Measurements from ENCODE around the gene ILDR1.

The ILDR1 gene

GRCh38 chr3:121992601-121993560 is 29.2 kb downstream of the ILDR1 start:
- DNase-seq, result no peak

GRCh38 chr3:121989943-121990342 is 32.1 kb downstream of the ILDR1 start:
- DNase-seq, result peak; percentile 11

GRCh38 chr3:121988146-121988545 is 33.9 kb downstream of the ILDR1 start:
- no peak for DNase-seq

DNA sequence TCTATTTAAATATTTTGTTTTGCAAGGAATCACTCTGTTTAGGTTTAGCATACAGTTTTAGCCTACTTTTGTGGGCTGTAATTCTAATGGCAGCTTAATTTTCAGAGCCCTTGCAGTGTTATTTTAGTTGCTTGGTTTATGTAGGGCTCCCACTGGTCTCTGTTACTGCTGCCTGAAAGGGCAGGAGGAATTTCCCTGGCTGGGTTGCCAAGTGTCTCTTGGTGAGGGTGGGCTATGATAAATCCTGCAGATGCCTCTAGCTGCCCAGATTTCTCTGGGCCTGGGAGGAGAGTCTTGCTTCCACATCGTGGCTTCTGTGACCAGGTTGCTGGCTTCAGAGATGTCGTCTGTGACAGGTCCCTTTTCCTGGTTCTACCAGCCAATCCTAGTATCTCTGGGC is 36.2 kb downstream of the ILDR1 start:
- DNase-seq, result no peak

DNA sequence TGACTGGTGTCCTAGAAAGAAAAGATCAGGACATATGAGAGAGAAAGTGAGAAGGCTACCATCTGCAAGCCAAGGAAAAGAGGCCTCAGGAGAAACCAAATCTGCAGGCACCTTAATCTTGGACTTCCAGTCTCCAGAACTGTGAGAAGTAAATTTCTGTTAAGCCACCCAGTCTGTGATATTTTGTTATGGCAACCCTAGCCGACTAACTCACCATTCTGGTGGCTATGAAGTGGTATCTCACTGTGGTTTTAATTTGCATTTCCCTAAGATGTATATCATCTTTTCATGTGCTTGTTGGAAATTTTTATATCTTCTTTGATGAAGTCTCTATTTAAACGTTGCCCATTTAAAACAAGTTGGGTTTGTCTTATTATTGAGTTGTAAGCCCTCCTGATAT is 40.6 kb downstream of the ILDR1 start:
- no peak for DNase-seq

DNA sequence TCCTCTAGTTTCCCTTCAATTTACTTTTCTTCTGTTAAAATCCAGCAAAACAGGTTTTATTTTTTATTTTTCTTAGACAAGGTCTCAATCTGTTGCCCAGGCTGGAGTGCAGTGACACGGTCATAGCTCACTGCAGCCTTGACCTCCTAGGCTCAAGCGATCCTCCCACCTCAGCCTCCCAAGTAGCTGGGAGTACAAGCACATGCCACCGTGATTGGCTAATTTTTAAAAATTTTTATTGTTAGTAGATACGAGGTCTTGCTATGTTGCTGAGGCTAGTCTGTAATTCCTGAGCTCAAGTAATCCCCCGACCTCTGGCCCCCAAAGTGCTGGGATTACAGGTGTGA is 41.6 kb downstream of the ILDR1 start:
- no peak for DNase-seq

DNA sequence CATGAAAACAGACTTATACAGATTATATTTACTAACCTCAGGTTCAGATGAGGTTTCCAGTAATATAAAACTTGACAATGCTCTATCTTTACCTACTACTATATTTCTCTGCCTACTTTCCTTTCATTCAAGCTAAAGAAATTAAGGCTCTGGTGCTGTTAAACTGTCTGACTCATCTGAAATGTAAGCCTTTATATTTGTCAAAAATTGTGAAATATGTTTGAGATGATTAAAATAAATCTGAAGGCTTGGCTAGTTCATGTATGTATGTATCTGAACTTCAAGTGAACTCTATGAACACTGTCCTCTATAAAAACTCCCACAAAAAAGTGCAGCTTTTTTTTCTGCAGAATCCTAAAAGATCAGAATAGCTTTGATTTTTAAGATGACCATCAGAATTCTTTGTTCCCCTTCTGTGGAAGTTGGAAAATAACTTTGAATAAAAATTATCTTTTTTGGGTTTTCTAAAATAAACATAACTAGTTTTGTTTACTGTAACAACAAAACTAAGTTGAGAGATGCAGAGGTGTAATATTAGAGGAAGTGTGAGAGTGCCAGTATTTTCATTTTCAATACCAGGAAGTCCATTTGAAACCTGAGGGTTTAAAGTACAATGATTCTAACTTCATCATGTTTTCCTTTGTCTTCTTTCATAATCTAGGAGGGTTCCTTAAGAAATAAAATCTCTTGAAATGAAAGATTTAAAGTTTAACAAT is 42.2 kb downstream of the ILDR1 start:
- DNase-seq, result no peak

DNA sequence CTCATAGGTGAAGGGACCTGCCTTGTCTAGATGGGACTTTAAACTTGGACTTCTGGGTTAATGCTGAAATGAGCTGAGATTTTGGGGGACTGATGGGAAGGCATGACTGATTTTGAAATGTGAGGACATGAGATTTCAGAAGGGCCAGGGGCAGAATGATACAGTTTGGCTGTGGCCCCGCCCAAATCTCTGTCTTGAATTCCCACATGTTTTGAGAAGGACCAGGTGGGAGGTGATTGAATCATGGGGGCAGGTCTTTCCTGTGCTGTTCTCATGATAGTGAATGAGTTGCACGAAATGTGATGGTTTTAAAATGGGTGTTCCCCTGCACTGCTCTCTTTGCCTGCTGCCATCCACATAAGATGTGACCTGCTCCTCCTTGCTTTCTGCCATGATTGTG is 42.8 kb downstream of the ILDR1 start:
- DNase-seq, result no peak

GRCh38 chr3:121976727-121977126 is 45.3 kb downstream of the ILDR1 start:
- no peak for DNase-seq

GRCh38 chr3:121975702-121976302 is 46.2 kb downstream of the ILDR1 start:
- no peak for DNase-seq

DNA sequence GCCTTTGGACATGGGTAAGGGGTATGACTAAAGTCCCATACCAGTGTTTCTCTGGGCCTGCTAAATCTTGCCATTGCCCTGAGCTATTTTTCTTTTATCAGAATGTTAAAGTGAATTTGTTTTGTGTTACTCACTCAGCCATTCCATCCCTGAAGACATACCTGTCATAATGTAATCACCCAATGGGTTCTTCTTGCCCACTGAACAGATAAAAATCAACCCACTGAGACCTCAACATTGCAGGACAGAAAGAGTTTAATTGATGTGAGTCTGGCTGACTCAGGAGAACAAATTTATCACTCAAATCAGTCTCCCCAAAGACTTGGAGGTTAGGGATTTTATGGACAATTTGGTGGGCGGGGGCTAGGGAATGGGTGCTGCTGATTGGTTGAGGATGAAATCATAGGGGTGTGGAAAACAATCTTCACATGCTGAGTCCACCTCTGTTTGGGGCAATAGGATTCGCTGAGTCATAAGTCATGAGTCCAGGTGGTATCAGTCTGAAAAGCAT is 47.4 kb downstream of the ILDR1 start:
- no peak for DNase-seq

DNA sequence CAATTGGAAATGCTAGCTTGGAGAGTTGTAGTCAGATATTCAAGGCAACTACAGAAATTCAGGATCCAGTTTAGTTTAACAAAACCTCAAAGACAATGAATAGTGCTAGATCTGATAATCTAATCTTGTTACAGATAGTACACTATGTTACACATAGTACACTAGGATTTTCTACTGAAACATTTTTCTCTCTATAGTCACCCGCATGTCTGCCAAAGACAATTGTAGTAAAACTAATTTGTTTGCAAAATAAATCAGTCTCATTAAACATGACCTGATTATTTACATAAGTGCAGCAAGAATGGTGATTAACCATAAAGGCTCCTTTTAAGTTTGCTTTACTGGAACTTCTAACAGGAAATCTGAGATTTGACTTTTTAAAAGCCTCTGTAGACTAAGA is 52.0 kb downstream of the ILDR1 start:
- peak; percentile 7 for DNase-seq

DNA sequence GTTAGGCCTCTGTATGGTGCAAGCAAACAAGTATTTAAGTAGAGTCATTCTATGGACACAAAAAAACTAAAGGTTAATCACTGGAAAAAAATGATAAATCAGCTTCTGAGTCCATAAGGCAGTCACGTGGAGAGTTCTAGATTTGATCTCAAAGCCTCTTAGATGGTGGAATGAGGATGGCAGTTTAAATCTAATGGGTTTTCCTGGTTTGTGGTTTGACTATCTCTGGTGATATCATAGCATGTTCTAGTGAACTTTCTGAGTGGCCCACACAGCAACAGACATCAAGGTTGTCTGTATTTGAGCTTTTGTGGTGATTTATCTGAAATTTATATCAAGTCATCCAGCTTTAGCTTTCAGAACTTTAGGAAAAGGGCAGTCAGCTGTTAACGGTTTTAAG is 52.4 kb downstream of the ILDR1 start:
- DNase-seq, result peak; percentile 14

- no peak for DNase-seq
These were observed 58.4 kb downstream of the ILDR1 start for GRCh38 chr3:121963608-121964007.

- no peak for DNase-seq
These were observed 59.6 kb downstream of the ILDR1 start for GRCh38 chr3:121962443-121962842.

DNA sequence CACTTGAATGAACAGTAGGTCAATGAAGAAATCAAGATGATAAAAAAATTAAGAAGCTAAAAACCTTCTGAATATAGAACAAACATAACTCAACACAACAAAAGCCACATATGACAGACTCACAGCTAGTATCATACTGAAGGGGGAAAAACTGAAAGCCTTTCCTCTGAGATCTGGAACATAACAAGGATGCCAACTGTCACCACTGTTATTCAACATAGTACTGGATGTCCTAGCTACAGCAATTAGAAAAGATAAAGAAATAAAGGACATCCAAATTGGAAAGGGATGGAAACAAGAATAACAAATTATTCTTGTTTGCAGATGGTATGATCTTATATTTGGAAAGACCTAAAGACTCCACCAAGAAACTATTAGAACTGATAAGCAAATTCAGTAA is 60.8 kb downstream of the ILDR1 start:
- no peak for DNase-seq

- no peak for DNase-seq
These were observed 63.2 kb downstream of the ILDR1 start for GRCh38 chr3:121958801-121959200.

GRCh38 chr3:121957674-121958415 is 64.2 kb downstream of the ILDR1 start:
- DNase-seq, result no peak

DNA sequence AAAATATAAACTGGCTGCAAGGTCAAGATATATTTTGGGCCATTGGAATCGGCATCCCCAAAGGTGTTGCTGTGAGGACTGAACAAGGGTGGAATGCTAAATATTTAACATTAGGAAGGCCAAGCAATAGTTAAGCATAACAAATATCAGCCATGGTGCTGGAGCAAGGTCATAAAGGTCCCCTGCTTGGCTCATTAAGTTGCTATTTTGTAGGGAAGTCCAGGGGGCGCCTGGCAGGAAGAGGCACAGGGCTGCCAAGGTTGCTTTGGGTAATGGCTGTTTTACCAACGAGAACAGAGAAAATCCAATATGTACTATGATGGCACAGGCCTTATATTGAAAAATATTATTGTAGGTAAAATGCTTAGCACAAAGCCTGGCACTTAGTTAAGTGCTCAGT is 65.7 kb downstream of the ILDR1 start:
- DNase-seq, result no peak

GRCh38 chr3:121951291-121951919 is 70.6 kb downstream of the ILDR1 start:
- no peak for DNase-seq

DNA sequence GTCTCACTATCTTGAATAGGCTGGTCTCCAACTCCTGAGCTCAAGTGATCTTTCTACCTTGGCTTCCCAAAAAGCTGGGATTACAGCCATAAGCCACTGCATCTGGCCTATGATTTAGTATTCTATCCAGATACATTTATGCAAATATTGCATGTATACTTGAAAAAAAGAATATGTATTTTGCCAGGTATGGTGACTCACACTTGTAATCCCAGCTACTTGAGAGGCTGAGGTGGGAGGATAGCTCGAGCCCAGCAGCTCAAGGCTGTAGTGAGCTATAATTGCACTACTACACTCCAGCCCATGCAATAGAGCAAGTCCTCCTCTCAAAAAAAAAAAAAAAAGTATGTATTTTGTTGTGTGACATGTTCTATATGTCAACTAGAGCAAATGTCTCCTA is 73.4 kb downstream of the ILDR1 start:
- DNase-seq, result no peak

DNA sequence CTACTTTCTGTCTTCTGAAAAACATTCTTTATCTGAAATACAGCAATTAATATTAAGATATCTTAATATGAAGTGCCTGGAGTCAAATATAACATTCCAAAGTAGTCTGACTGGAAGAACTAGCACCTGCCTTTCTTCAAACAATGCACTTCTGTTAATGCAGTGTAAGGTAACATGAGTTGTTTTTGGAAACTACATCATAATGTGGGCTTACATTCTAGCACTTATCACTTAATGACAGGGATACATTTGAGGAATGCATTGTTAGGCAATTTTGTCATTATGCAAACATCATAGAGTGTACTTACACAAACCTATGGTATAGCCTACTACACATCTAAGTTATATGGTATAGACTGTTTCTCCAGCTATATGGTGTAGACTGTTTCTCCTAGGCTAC is 78.6 kb downstream of the ILDR1 start:
- DNase-seq, result no peak
